OCI-LY3 (cell line): ENCODE measurements around the gene CD79A.

Experiments used
- H2AFZ ChIP-seq: fragments of 200-600, 300-600 bp; shearing (Covaris generic); 2 replicates; pipeline ENCODE4 v1.6.0; 2014; ENCODE audit warnings: antibody characterized with exemption, low read depth, low read length
- H3K27ac ChIP-seq: fragments of 200-600, 300-600 bp; sonication (generic); 2 replicates; pipeline ENCODE4 v1.5.1; 2014; ENCODE audit warnings: mild to moderate bottlenecking, low read length, moderate library complexity, mixed read lengths
- H3K27me3 ChIP-seq: fragments of 200-600, 300-600 bp; sonication (generic); 2 replicates; pipeline ENCODE4 v1.6.1; 2014; ENCODE audit warnings: low read depth, low read length, mixed read lengths
- H3K36me3 ChIP-seq: fragments of 200-600, 300-600 bp; sonication (generic); replicated peaks from 2 replicates; pipeline ENCODE3; 2014; ENCODE audit warnings: low read depth, low read length, mixed read lengths
- H3K4me1 ChIP-seq: fragments of 300-600, 200-600 bp; sonication (generic); 2 replicates; pipeline ENCODE4 v1.6.1; 2014; ENCODE audit warnings: low read length, mixed read lengths
- H3K4me2 ChIP-seq: fragments of 200-600, 300-600 bp; sonication (generic); 2 replicates; pipeline ENCODE4 v1.6.1; 2014; ENCODE audit warnings: low read length, mixed read lengths
- H3K4me3 ChIP-seq: fragments of 300-600, 200-600 bp; sonication (generic); 2 replicates; pipeline ENCODE4 v1.5.1; 2014; ENCODE audit warnings: antibody characterized with exemption, mild to moderate bottlenecking, low read length, moderate library complexity
- H3K79me2 ChIP-seq: fragments of 300-600, 200-600 bp; shearing (Covaris generic); 2 replicates; pipeline ENCODE4 v1.6.1; 2014; ENCODE audit warnings: mild to moderate bottlenecking, low read length, mixed read lengths
- H3K9ac ChIP-seq: fragments of 300-600, 200-600 bp; shearing (Covaris generic); 2 replicates; pipeline ENCODE4 v1.6.0; 2014; ENCODE audit warnings: mild to moderate bottlenecking, low read length, moderate library complexity
- H3K9me3 ChIP-seq: fragments of 200-600, 300-600 bp; shearing (Covaris generic); 2 replicates; pipeline ENCODE4 v1.6.1; 2014; ENCODE audit warnings: low read length, mixed read lengths; ENCODE audit not compliant: insufficient read depth
- H4K20me1 ChIP-seq: fragments of 200-600, 300-600 bp; sonication (generic); 2 replicates; pipeline ENCODE4 v1.6.1; 2016; ENCODE audit warnings: low read length, mixed read lengths; ENCODE audit not compliant: insufficient read depth
- EZH2phosphoT487 ChIP-seq: fragments of 200-600 bp; shearing (Covaris generic); IDR thresholded peaks from 2 replicates; pipeline ENCODE4 v1.6.1; 2018; ENCODE audit warnings: antibody characterized with exemption, mixed run types, low read depth
- TF ChIP-seq, protein P1 (sequence below): fragments of 200-600, 300-600 bp; sonication (generic); IDR thresholded peaks from 2 replicates; pipeline ENCODE4 v1.5.1; 2014; ENCODE audit warnings: antibody characterized with exemption, low read length, low read depth

Gene CD79A

GRCh38 chr19:41907994-41908615, 31.0 kb downstream of the CD79A start:
- H3K4me1 ChIP-seq = no peaks in the 10 kb centered on the region
- no peak overlapping the region for H3K4me3 ChIP-seq
- TF ChIP-seq, protein P1, sequence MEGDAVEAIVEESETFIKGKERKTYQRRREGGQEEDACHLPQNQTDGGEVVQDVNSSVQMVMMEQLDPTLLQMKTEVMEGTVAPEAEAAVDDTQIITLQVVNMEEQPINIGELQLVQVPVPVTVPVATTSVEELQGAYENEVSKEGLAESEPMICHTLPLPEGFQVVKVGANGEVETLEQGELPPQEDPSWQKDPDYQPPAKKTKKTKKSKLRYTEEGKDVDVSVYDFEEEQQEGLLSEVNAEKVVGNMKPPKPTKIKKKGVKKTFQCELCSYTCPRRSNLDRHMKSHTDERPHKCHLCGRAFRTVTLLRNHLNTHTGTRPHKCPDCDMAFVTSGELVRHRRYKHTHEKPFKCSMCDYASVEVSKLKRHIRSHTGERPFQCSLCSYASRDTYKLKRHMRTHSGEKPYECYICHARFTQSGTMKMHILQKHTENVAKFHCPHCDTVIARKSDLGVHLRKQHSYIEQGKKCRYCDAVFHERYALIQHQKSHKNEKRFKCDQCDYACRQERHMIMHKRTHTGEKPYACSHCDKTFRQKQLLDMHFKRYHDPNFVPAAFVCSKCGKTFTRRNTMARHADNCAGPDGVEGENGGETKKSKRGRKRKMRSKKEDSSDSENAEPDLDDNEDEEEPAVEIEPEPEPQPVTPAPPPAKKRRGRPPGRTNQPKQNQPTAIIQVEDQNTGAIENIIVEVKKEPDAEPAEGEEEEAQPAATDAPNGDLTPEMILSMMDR = no peak
- TF ChIP-seq EZH2phosphoT487 = no peak
- H3K79me2 ChIP-seq = no peaks in the 10 kb centered on the region
- no peaks in the 10 kb centered on the region for H3K9me3 ChIP-seq
- H2AFZ ChIP-seq = no peak overlapping the region
- H3K36me3 ChIP-seq = peaks cover 23% of the 10 kb centered on the region
- H3K4me2 ChIP-seq = no peak overlapping the region
- 0 out of 2 replicates have a peak, but pooled peaks cover 2% of the 10 kb centered on the region for H4K20me1 ChIP-seq
- no peak overlapping the region for H3K27ac ChIP-seq
- no peaks in the 10 kb centered on the region for H3K27me3 ChIP-seq
- H3K9ac ChIP-seq = no peak overlapping the region

DNA sequence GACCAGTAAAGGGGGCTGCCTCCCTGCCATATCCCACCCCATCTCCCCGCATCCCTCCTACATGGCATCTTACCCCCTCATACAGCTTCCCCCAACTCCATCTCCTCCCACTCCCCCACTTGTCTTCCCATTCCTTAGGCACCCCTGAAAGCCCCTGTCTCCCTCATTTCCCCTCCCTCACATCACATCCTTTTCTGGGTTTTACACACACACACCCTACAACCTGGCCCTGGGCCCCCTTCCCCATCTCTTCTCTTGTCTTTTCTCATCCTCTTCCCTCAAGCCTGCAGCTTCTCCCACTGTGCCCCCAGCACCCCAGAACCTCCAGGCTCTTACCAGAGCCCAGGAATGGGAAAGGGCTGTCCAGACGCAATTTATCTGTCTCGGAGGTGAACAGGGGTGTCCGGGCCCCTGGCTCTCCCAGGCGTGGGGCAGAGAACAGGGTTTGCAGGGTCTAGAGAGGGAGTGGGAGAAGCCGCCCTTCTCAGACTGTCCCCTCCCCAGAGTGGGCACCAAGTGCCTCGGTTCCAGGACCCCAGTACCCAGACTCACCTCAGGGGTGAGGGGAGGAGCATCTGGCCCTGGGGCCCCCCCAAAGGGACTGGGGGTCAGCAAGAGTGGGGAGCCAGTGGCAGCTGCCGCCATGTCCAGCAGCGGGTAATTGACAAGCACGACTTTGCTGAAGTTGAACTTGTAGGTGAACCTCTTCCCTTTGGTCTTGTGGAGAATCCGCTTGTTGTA, 31.8 kb downstream of the CD79A start:
- Histone ChIP-seq H3K4me2 (no peak overlapping the region), H3K27me3 (no peaks in the 10 kb centered on the region), H3K4me3 (no peak overlapping the region), H3K79me2 (no peaks in the 10 kb centered on the region), H4K20me1 (0 out of 2 replicates have a peak, but pooled peaks cover 2% of the 10 kb centered on the region), H3K27ac (no peak overlapping the region), H3K4me1 (no peaks in the 10 kb centered on the region), H3K36me3 (peaks cover 15% of the 10 kb centered on the region), H2AFZ (no peak overlapping the region), H3K9me3 (no peaks in the 10 kb centered on the region), H3K9ac (no peak overlapping the region)
- no peak for TF ChIP-seq EZH2phosphoT487
- TF ChIP-seq, protein P1 = no peak

DNA sequence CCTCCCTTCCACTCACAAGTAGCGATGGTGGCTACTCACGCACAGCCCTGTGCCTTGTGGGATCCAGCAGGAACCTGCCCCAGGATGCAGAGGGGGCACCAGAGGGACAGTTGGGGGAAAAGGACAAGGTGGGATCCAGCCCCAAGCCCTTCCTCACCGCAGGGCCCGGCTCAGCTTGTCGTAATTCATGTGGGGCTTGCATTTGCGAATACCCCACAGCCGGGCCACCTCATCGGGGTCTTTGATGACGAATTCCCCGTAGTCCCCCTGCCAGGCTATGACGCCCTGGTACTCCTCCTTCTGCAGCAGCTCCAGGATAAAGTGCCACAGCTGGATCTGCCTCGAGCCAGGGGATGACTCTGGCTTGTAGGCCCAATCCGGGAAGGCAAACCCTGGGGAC, 32.6 kb downstream of the CD79A start:
- 0 out of 2 replicates have a peak, but pooled peaks cover 2% of the 10 kb centered on the region for H4K20me1 ChIP-seq
- H3K4me1 ChIP-seq = no peaks in the 10 kb centered on the region
- H3K9ac ChIP-seq = no peak overlapping the region
- no peak overlapping the region for H3K27ac ChIP-seq
- peaks cover 7% of the 10 kb centered on the region for H3K36me3 ChIP-seq
- no peak overlapping the region for H2AFZ ChIP-seq
- no peaks in the 10 kb centered on the region for H3K27me3 ChIP-seq
- no peaks in the 10 kb centered on the region for H3K79me2 ChIP-seq
- H3K4me3 ChIP-seq = no peak overlapping the region
- no peak for TF ChIP-seq EZH2phosphoT487
- TF ChIP-seq, protein P1 = no peak
- no peaks in the 10 kb centered on the region for H3K9me3 ChIP-seq
- H3K4me2 ChIP-seq = no peak overlapping the region

- Histone ChIP-seq H3K9ac (no peak overlapping the region), H3K36me3 (peaks cover 3% of the 10 kb centered on the region), H3K4me2 (no peak overlapping the region), H4K20me1 (0 out of 2 replicates have a peak, but pooled peaks cover 2% of the 10 kb centered on the region), H3K79me2 (no peaks in the 10 kb centered on the region), H3K9me3 (no peaks in the 10 kb centered on the region), H3K27me3 (no peaks in the 10 kb centered on the region), H3K27ac (no peak overlapping the region), H3K4me3 (no peak overlapping the region), H2AFZ (no peak overlapping the region), H3K4me1 (no peaks in the 10 kb centered on the region)
- TF ChIP-seq, protein P1 = no peak
- no peak for TF ChIP-seq EZH2phosphoT487
Observed at GRCh38 chr19:41910240-41910991, 33.3 kb downstream of the CD79A start.
